SJSA1 (cell line): Measurements from ENCODE around the gene EPB41L5. TPM values are rescaled to one million over a fixed set of nuclear protein-coding genes. Genes with fewer than 3 reads are reported as not detected.
"Not testable (repeated sequence)": the region's sequence is repeated elsewhere in the genome, so short reads cannot be mapped to it uniquely, and the experiment has no call there.

ENCODE experiments used
- DNase-seq, 2 experiments: peaks; one replicate each; pipeline ENCODE4 v3.0.0-alpha.2; 2015 to 2020; ENCODE audit warnings: low spot score in 2 of 2, low read depth in 1 of 2
- H3K27ac ChIP-seq: fragments of 250-450 bp; sonication (Bioruptor Pico); 2 replicates; pipeline ENCODE4 v1.5.1; 2020; ENCODE audit warnings: mild to moderate bottlenecking, moderate library complexity
- H3K27me3 ChIP-seq: fragments of 250-450 bp; sonication (Bioruptor Pico); replicated peaks from 2 replicates; pipeline ENCODE4 v1.5.1; 2020; ENCODE audit warnings: mild to moderate bottlenecking, moderate library complexity
- H3K36me3 ChIP-seq: fragments of 250-450 bp; sonication (Bioruptor Pico); 2 replicates; pipeline ENCODE4 v1.5.1; 2020; ENCODE audit warnings: mild to moderate bottlenecking
- H3K4me1 ChIP-seq: fragments of 250-450 bp; sonication (Bioruptor Pico); replicated peaks from 2 replicates; pipeline ENCODE4 v1.6.1; 2021; ENCODE audit warnings: mild to moderate bottlenecking
- H3K4me3 ChIP-seq: fragments of 250-450 bp; sonication (Bioruptor Pico); 2 replicates; pipeline ENCODE4 v1.5.1; 2020; ENCODE audit warnings: mild to moderate bottlenecking
- H3K9me3 ChIP-seq: fragments of 250-450 bp; sonication (Bioruptor Pico); replicated peaks from 2 replicates; pipeline ENCODE4 v1.5.1; 2020; ENCODE audit warnings: mild to moderate bottlenecking
- total RNA-seq: library from RNA; depleted of rRNA; stranded (reverse); fragments of >200 nt; shearing (Covaris generic); gene quantifications from 2 replicates; pipeline ENCODE4 v1.2.3, GENCODE V29; 2014

Gene EPB41L5
- total RNA-seq, 1 experiment from 2014 or later: 9.7 TPM

DNA sequence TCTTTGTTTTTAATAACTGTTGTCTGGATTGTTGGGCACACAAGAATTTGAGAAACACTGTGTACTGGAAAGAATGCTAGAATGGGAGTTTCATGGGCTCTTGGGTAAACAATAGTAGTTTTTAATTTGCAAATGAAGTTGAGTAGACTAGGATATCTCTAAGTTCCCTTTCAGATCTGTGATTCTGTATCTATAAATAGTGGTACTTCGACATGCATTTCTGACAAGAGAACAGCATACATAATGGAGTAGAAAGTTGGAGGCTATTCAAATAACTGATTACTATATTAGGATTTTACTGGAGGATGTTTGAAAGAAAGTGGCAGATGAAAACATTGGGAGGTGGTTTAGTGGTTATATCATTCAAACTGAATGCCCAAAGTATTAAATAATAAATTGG, 29.5 kb downstream of the EPB41L5 start:
- Histone ChIP-seq H3K9me3 (no peaks in the 10 kb centered on the region), H3K4me1 (no peaks in the 10 kb centered on the region)

GRCh38 chr2:120044336-120044735, 31.5 kb downstream of the EPB41L5 start:
- Histone ChIP-seq H3K27ac (no peak overlapping the region), H3K4me1 (no peaks in the 10 kb centered on the region), H3K4me3 (no peak overlapping the region), H3K36me3 (no peaks in the 10 kb centered on the region), H3K9me3 (no peaks in the 10 kb centered on the region), H3K27me3 (no peaks in the 10 kb centered on the region)
- DNase-seq: no peak

More for the DNA sequence above, 29.5 kb downstream of the EPB41L5 start:
- Histone ChIP-seq H3K36me3 (no peaks in the 10 kb centered on the region), H3K4me3 (no peak overlapping the region), H3K27me3 (no peaks in the 10 kb centered on the region), H3K27ac (no peak overlapping the region)
- DNase-seq: no peak

DNA sequence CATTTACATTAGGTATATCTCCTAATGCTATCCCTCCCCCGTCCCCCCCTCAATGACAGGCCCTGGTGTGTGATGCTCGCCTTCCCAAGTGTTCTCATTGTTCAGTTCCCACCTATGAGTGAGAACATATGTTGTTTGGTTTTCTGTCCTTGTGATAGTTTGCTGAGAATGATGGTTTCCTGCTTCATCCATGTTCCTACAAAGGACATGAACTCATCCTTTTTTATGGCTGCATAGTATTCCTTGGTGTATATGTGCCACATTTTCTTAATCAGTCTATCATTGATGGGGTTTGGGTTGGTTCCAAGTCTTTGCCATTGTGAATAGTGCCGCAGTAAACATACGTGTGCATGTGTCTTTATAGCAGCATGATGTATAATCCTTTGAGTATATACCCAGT, 32.9 kb downstream of the EPB41L5 start:
- not testable (repeated sequence) for H3K27me3 ChIP-seq, DNase-seq, H3K4me3 ChIP-seq, H3K36me3 ChIP-seq, H3K4me1 ChIP-seq, H3K27ac ChIP-seq, H3K9me3 ChIP-seq

DNA sequence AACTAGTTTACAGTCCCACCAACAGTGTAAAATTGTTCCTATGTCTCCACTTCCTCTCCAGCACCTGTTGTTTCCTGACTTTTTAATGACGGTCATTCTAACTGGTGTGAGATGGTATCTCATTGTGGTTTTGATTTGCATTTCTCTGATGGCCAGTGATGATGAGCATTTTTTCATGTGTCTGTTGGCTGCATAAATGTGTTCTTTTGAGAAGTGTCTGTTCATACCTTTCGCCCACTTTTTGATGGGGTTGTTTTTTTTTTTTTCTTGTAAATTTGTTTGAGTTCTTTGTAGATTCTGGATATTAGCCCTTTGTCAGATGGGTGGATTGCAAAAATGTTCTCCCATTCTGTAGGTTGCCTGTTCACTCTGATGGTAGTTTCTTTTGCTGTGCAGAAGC, 33.4 kb downstream of the EPB41L5 start:
- H3K27ac ChIP-seq, H3K9me3 ChIP-seq, H3K4me1 ChIP-seq, H3K4me3 ChIP-seq, H3K27me3 ChIP-seq, H3K36me3 ChIP-seq, DNase-seq: not testable (repeated sequence)

GRCh38 chr2:120052597-120052996, 39.7 kb downstream of the EPB41L5 start:
- no peak overlapping the region for H3K4me3 ChIP-seq
- no peaks in the 10 kb centered on the region for H3K36me3 ChIP-seq
- H3K27me3 ChIP-seq: no peaks in the 10 kb centered on the region
- H3K4me1 ChIP-seq: peaks cover 21% of the 10 kb centered on the region
- 0 out of 2 replicates have a peak, but pooled peaks cover 4% of the 10 kb centered on the region for H3K9me3 ChIP-seq
- H3K27ac ChIP-seq: peak overlapping the region; percentile 29
- peak in 1 of 2 experiments; percentile 42 for DNase-seq

DNA sequence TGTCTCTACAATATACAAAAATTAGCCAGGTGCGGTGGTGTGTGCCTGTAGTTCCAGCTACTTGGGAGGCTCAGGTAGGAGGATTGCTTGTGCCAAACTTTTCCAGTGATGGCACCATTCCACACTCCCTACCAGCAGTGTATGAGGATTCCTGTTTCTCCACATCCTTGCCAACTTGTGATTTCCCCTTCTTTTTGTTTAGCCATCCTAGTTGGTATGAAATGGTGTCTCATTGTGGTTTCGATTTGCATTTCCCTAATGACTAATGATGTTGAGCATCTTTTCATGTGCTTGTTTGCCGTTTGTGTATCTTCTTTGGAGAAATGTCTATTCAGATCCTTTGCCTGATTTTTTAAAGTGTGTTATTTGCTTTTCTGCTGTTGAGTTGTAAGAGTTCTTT, 41.0 kb downstream of the EPB41L5 start:
- Histone ChIP-seq H3K4me1 (peaks cover 21% of the 10 kb centered on the region), H3K27ac (no peak overlapping the region), H3K36me3 (no peaks in the 10 kb centered on the region), H3K4me3 (no peak overlapping the region), H3K9me3 (0 out of 2 replicates have a peak, but pooled peaks cover 4% of the 10 kb centered on the region), H3K27me3 (no peaks in the 10 kb centered on the region)
- DNase-seq: peak in 1 of 2 experiments; percentile 26

DNA sequence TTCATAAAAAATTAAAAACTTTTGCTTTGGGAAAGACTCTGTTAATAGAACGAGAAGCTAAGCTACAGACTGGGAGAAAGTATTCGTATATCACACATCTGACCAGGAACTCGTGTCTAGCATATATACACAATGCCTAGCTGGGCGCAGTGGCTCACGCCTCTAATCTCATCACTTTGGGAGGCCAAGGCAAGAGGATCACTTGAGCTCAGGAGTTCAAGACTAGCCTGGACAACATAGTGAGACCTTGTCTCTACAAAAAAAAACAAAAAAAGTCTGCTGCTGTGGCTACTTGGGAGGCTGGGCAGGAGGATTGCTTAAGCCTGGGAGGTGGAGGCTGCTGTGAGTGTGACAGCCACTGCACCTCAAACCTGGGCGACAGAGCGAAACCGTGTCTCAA, 46.6 kb downstream of the EPB41L5 start:
- H3K9me3 ChIP-seq: 0 out of 2 replicates have a peak, but pooled peaks cover 4% of the 10 kb centered on the region
- H3K27ac ChIP-seq: no peak overlapping the region
- H3K4me3 ChIP-seq: no peak overlapping the region
- H3K27me3 ChIP-seq: no peaks in the 10 kb centered on the region
- no peaks in the 10 kb centered on the region for H3K4me1 ChIP-seq
- DNase-seq: no peak
- no peaks in the 10 kb centered on the region for H3K36me3 ChIP-seq

- Histone ChIP-seq H3K27me3 (no peaks in the 10 kb centered on the region), H3K9me3 (0 out of 2 replicates have a peak, but pooled peaks cover 4% of the 10 kb centered on the region), H3K36me3 (no peaks in the 10 kb centered on the region), H3K4me1 (no peaks in the 10 kb centered on the region), H3K4me3 (no peak overlapping the region), H3K27ac (no peak overlapping the region)
- DNase-seq: no peak
Observed at GRCh38 chr2:120060088-120060623, 47.3 kb downstream of the EPB41L5 start.

DNA sequence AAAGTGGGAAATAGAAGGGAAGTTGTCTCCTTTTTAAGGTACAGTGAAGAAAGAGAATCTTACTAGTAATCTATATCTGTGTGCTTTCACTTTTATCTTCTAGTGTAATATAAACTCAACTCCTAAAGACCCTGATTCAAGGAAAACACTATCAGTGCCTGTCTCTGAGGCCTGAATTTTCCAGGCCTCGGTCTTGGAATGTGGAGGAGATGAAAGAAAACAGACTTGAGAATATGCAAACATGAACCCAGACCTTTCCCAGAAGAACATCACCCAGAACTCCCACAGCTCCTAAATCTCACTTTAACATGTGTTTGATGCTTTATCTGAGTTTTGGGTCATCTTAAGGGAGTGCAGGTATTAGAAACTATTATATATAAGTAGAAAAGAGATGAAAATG, 51.8 kb downstream of the EPB41L5 start:
- no peak for DNase-seq
- H3K4me1 ChIP-seq: no peaks in the 10 kb centered on the region

DNA sequence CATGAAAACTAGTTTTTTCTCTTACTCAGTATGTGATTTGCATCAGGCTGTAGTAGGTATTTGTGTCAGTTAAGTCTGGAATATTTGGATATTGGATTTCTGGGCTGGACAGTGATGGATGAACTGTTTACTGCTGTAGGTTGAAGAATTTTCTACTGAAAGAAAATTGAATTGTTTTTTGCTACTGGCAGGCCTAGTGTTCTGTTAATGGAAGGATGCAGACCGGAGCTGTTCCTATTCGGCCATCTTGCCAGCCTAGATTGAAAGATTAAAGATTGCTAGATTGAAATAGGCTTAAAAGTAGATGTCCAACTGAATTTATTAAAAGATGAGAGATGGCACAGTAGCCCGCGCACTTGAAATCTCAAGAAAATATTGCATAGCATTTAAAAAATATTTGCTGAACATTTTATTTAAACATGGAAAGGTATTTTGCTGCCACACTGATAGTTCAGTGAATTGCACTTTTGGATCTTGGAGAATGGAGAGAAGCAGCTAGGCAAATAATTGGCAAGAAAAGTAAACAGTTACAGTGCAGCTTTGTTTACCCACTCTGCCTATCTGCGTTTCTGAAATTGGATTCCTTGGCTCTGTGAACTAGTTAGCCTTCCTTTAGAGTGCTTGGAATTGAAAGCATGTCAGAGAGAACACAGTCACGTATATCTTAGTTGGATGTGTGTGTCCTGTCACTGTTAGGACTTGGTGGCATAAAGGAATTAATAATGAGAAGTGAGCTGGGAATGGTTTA, 54.1 kb downstream of the EPB41L5 start:
- H3K4me1 ChIP-seq: no peaks in the 10 kb centered on the region
- H3K36me3 ChIP-seq: no peaks in the 10 kb centered on the region
- H3K4me3 ChIP-seq: no peak overlapping the region
- no peak overlapping the region for H3K27ac ChIP-seq
- H3K9me3 ChIP-seq: no peaks in the 10 kb centered on the region
- peak in 1 of 2 experiments; percentile 20 for DNase-seq
- no peaks in the 10 kb centered on the region for H3K27me3 ChIP-seq

More for the DNA sequence above, 51.8 kb downstream of the EPB41L5 start:
- Histone ChIP-seq H3K36me3 (no peaks in the 10 kb centered on the region), H3K4me3 (no peak overlapping the region), H3K27me3 (no peaks in the 10 kb centered on the region), H3K27ac (no peak overlapping the region), H3K9me3 (no peaks in the 10 kb centered on the region)

DNA sequence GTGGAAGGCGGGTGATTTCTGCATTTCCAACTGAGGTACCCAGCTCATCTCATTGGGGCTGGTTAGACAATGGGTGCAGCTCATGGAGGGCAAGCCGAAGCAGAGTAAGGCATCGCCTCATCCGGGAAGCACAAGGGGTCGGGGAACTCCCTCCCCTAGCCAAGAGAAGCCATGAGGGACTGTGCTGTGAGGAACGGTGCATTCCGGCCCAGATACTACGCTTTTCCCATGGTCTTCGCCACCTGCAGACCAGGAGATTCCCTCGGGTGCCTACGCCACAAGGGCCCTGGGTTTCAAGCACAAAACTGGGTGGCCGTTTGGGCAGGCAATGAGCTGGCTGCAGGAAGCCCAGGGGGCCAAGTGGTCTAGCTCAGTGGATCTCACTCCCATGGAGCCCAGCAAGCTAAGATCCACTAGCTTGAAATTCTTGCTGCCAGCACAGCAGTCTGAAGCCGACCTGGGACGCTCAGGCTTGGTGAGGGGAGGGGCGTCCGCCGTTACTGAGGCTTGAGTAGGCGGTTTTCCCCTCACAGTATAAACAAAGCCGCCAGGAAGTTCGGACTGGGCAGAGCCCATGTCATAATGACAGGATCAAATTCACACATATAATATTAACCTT, 55.3 kb downstream of the EPB41L5 start:
- not testable (repeated sequence) for DNase-seq, H3K4me1 ChIP-seq, H3K27ac ChIP-seq

DNA sequence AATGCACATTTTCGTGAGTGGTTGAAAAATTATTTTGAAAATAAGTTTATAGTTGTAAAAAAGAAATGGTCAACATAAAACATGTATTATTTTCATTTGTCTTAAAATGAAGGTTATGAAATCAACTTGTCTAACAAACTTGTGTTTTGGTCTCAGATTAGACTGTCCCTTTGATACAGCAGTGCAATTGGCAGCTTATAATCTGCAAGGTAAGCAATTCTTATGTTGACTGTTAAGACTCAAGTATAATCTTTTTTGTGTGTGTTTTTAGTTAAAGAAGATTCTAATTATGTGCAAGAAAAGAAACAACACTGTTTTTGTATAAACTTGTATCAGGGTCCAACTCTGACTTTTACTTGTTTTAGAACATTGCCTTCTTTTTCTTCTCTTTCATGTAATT, 62.7 kb downstream of the EPB41L5 start:
- no peaks in the 10 kb centered on the region for H3K9me3 ChIP-seq
- no peaks in the 10 kb centered on the region for H3K27me3 ChIP-seq
- H3K27ac ChIP-seq: no peak overlapping the region
- DNase-seq: no peak
- no peaks in the 10 kb centered on the region for H3K4me1 ChIP-seq
- H3K4me3 ChIP-seq: no peak overlapping the region
- H3K36me3 ChIP-seq: no peaks in the 10 kb centered on the region

More for the DNA sequence above, 55.3 kb downstream of the EPB41L5 start:
- not testable (repeated sequence) for H3K4me3 ChIP-seq, H3K9me3 ChIP-seq, H3K36me3 ChIP-seq, H3K27me3 ChIP-seq

- no peak overlapping the region for H3K27ac ChIP-seq
- H3K36me3 ChIP-seq: no peaks in the 10 kb centered on the region
- H3K27me3 ChIP-seq: no peaks in the 10 kb centered on the region
- no peak overlapping the region for H3K4me3 ChIP-seq
- no peaks in the 10 kb centered on the region for H3K4me1 ChIP-seq
- no peaks in the 10 kb centered on the region for H3K9me3 ChIP-seq
- DNase-seq: no peak
Observed at GRCh38 chr2:120077896-120078295, 65.0 kb downstream of the EPB41L5 start.

GRCh38 chr2:120079647-120080046, 66.8 kb downstream of the EPB41L5 start:
- H3K27me3 ChIP-seq: no peaks in the 10 kb centered on the region
- no peak overlapping the region for H3K4me3 ChIP-seq
- no peaks in the 10 kb centered on the region for H3K36me3 ChIP-seq
- H3K27ac ChIP-seq: no peak overlapping the region
- H3K4me1 ChIP-seq: no peaks in the 10 kb centered on the region
- no peaks in the 10 kb centered on the region for H3K9me3 ChIP-seq
- no peak for DNase-seq
